HepG2 (cell line): ENCODE data around the gene RBBP8NL. TPM values are rescaled to one million over a fixed set of nuclear protein-coding genes. Genes with fewer than 3 reads are reported as not detected.

Source experiments
- BCL6 ChIP-seq: IDR thresholded peaks from 2 replicates; pipeline ENCODE4 v1.6.1; 2016; ENCODE audit warnings: missing genetic modification reagents, missing compliant biosample characterization
- GTF3A ChIP-seq: sonication (generic); formaldehyde crosslinking; conservative IDR thresholded peaks from 2 replicates; pipeline ENCODE4 v1.4.0; 2020; ENCODE audit warnings: mild to moderate bottlenecking, missing genetic modification reagents
- PCBP1 ChIP-seq: fragments of 200-400 bp; formaldehyde crosslinking; IDR thresholded peaks from 2 replicates; pipeline ENCODE4 v1.6.1; 2017; ENCODE audit warnings: mild to moderate bottlenecking, low read depth, low read length, borderline replicate concordance
- RXRB ChIP-seq: IDR thresholded peaks from 2 replicates; pipeline ENCODE4 v1.6.1; 2016; ENCODE audit warnings: borderline replicate concordance, missing genetic modification reagents, missing compliant biosample characterization
- ZBTB20 ChIP-seq: sonication (generic); formaldehyde crosslinking; IDR thresholded peaks from 2 replicates; pipeline ENCODE4 v1.8.1; 2023; ENCODE audit warnings: missing genetic modification reagents, low read depth, mild to moderate bottlenecking, borderline replicate concordance
- ZBTB7B ChIP-seq: sonication (generic); formaldehyde crosslinking; IDR thresholded peaks from 2 replicates; pipeline ENCODE4 v1.4.0; 2020; ENCODE audit warnings: missing genetic modification reagents
- ZFAT ChIP-seq: sonication (generic); formaldehyde crosslinking; conservative IDR thresholded peaks from 2 replicates; pipeline ENCODE4 v1.8.1; 2023; ENCODE audit warnings: missing genetic modification reagents, inconsistent platforms
- ZMAT3 ChIP-seq: sonication (generic); formaldehyde crosslinking; conservative IDR thresholded peaks from 2 replicates; pipeline ENCODE4 v1.7.0; 2021; ENCODE audit warnings: missing genetic modification reagents
- ZMYM2 ChIP-seq: sonication (generic); formaldehyde crosslinking; IDR thresholded peaks from 2 replicates; pipeline ENCODE4 v1.8.0; 2022; ENCODE audit warnings: mild to moderate bottlenecking, missing genetic modification reagents
- ZNF30 ChIP-seq: sonication (generic); formaldehyde crosslinking; IDR thresholded peaks from 2 replicates; pipeline ENCODE4 v1.5.0; 2020; ENCODE audit warnings: mild to moderate bottlenecking, missing genetic modification reagents
- ZNF343 ChIP-seq: sonication (generic); formaldehyde crosslinking; IDR thresholded peaks from 2 replicates; pipeline ENCODE4 v1.4.0; 2020; ENCODE audit warnings: mild to moderate bottlenecking, missing genetic modification reagents
- ZNF44 ChIP-seq: sonication (generic); formaldehyde crosslinking; IDR thresholded peaks from 2 replicates; pipeline ENCODE4 v1.5.1; 2020; ENCODE audit warnings: mild to moderate bottlenecking, missing genetic modification reagents
- ZNF501 ChIP-seq: sonication (generic); formaldehyde crosslinking; IDR thresholded peaks from 2 replicates; pipeline ENCODE4 v1.5.1; 2020; ENCODE audit warnings: mild to moderate bottlenecking, moderate library complexity, missing genetic modification reagents
- ZNF615 ChIP-seq: sonication (generic); formaldehyde crosslinking; IDR thresholded peaks from 2 replicates; pipeline ENCODE4 v1.5.0; 2020; ENCODE audit warnings: mild to moderate bottlenecking, missing genetic modification reagents, borderline replicate concordance
- ZNF782 ChIP-seq: sonication (generic); formaldehyde crosslinking; IDR thresholded peaks from 2 replicates; pipeline ENCODE4 v1.4.0; 2020; ENCODE audit warnings: missing genetic modification reagents, mild to moderate bottlenecking, borderline replicate concordance
- ZNF841 ChIP-seq: sonication (generic); formaldehyde crosslinking; IDR thresholded peaks from 2 replicates; pipeline ENCODE4 v1.8.1; 2023; ENCODE audit warnings: missing genetic modification reagents, borderline replicate concordance
- polyA plus RNA-seq, 8 experiments: library from polyadenylated mRNA; depleted of rRNA in 3 of 8; stranded (reverse) in 7 of 8; unstranded in 1 of 8; fragments of >200 nt; fragmentation: Illumina TruSeq in 4 of 8; extraction: Trizol in 4 of 8; gene quantifications; 2 replicates each; pipeline versions ENCODE4 v1.2.1 to v1.2.3, GENCODE V29; 2011 to 2016; ENCODE audit warnings: low read depth in 4 of 8, missing spikeins in 1 of 8, mixed read lengths in 1 of 8; ENCODE audit not compliant: insufficient read depth in 1 of 8
- total RNA-seq, 5 experiments: library from RNA; depleted of rRNA; stranded (reverse); fragments of >200 nt; fragmentation: Illumina TruSeq; extraction: Trizol; gene quantifications; 2 replicates each; pipeline ENCODE4 v1.2.3, GENCODE V29; 2016; ENCODE audit warnings: low read depth in 1 of 5
- TF ChIP-seq, protein P1 (sequence below): sonication (generic); formaldehyde crosslinking; IDR thresholded peaks from 2 replicates; pipeline ENCODE4 v1.5.0; 2020; ENCODE audit warnings: mild to moderate bottlenecking, missing genetic modification reagents
- TF ChIP-seq, protein P2 (sequence below): sonication (generic); formaldehyde crosslinking; IDR thresholded peaks from 2 replicates; pipeline ENCODE4 v1.9.0; 2021; ENCODE audit warnings: missing genetic modification reagents, borderline replicate concordance
- TF ChIP-seq, protein P3 (sequence below): sonication (generic); formaldehyde crosslinking; IDR thresholded peaks from 2 replicates; pipeline ENCODE4 v1.8.1; 2023; ENCODE audit warnings: mild to moderate bottlenecking, moderate library complexity, missing genetic modification reagents
- TF ChIP-seq, protein P4 (sequence below): sonication (generic); formaldehyde crosslinking; IDR thresholded peaks from 2 replicates; pipeline ENCODE4 v1.4.0; 2020; ENCODE audit warnings: missing genetic modification reagents, mild to moderate bottlenecking, borderline replicate concordance

Gene RBBP8NL
- total and polyA plus RNA-seq, 2 of the 13 experiments (the other 11 are each of a cell fraction or from before 2014, with no cell fraction given), result 0.69 to 0.86 TPM

DNA sequence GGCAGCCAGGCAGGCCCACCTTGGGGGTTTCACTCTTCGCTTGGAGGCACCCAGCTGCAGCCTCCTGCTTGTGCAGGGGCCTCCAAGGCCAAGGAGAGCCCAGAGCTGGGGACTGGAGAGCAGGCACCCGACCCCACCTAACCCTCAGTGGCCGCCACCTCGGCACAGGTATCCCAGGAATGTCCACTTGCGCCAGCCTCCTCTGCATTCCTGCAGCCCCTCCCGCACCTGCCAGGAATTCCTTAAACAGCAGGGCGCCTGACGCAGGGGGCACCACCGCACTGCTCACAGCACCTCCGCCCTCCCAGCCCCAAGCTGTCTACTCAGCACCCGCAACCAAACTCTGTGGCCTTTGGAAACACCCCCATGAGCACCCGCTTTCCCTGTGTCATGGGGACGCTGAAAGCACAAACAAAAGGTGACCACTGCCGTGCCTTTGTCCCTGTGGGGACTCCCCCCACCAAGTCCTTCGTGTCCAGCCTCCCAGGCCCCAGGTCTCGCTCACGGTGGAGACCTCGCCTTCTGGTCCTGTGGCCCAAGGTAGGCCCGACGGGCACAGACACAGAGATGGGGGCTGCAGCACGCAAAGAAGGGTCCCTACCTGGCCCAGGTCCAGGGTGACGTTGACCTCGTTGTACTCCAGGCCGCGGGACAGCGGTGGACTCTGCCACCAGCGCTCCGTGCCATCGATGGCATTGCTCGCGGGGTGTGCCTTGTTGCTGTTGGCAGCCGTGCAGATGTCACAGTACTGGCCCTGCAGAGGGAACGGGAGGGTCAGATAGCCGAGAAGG is 65.3 kb downstream of the RBBP8NL start (continued):
- TF ChIP-seq ZNF841 (CRISPR knock-in tag) (no peak), ZBTB20 (no peak), BCL6 (CRISPR knock-in tag) (no peak), ZMYM2 (CRISPR knock-in tag) (no peak), GTF3A (no peak), ZNF501 (CRISPR knock-in tag) (no peak), ZNF30 (CRISPR knock-in tag) (no peak), ZNF782 (CRISPR knock-in tag) (no peak), ZFAT (CRISPR knock-in tag) (no peak), ZBTB7B (CRISPR knock-in tag) (no peak), ZNF343 (CRISPR knock-in tag) (no peak), ZNF44 (CRISPR knock-in tag) (no peak), PCBP1 (0 out of 2 replicates have a peak, but pooled peaks have one; percentile 36), RXRB (CRISPR knock-in tag) (no peak), ZMAT3 (CRISPR knock-in tag) (no peak), ZNF615 (CRISPR knock-in tag) (no peak)
- TF ChIP-seq, protein P1, sequence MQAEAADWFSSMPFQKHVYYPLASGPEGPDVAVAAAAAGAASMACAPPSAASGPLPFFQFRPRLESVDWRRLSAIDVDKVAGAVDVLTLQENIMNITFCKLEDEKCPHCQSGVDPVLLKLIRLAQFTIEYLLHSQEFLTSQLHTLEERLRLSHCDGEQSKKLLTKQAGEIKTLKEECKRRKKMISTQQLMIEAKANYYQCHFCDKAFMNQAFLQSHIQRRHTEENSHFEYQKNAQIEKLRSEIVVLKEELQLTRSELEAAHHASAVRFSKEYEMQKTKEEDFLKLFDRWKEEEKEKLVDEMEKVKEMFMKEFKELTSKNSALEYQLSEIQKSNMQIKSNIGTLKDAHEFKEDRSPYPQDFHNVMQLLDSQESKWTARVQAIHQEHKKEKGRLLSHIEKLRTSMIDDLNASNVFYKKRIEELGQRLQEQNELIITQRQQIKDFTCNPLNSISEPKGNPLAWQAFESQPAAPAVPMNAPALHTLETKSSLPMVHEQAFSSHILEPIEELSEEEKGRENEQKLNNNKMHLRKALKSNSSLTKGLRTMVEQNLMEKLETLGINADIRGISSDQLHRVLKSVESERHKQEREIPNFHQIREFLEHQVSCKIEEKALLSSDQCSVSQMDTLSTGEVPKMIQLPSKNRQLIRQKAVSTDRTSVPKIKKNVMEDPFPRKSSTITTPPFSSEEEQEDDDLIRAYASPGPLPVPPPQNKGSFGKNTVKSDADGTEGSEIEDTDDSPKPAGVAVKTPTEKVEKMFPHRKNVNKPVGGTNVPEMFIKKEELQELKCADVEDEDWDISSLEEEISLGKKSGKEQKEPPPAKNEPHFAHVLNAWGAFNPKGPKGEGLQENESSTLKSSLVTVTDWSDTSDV, result no peak
- TF ChIP-seq, protein P2, sequence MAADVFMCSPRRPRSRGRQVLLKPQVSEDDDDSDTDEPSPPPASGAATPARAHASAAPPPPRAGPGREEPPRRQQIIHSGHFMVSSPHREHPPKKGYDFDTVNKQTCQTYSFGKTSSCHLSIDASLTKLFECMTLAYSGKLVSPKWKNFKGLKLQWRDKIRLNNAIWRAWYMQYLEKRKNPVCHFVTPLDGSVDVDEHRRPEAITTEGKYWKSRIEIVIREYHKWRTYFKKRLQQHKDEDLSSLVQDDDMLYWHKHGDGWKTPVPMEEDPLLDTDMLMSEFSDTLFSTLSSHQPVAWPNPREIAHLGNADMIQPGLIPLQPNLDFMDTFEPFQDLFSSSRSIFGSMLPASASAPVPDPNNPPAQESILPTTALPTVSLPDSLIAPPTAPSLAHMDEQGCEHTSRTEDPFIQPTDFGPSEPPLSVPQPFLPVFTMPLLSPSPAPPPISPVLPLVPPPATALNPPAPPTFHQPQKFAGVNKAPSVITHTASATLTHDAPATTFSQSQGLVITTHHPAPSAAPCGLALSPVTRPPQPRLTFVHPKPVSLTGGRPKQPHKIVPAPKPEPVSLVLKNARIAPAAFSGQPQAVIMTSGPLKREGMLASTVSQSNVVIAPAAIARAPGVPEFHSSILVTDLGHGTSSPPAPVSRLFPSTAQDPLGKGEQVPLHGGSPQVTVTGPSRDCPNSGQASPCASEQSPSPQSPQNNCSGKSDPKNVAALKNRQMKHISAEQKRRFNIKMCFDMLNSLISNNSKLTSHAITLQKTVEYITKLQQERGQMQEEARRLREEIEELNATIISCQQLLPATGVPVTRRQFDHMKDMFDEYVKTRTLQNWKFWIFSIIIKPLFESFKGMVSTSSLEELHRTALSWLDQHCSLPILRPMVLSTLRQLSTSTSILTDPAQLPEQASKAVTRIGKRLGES (CRISPR knock-in tag), result no peak
- TF ChIP-seq, protein P3, sequence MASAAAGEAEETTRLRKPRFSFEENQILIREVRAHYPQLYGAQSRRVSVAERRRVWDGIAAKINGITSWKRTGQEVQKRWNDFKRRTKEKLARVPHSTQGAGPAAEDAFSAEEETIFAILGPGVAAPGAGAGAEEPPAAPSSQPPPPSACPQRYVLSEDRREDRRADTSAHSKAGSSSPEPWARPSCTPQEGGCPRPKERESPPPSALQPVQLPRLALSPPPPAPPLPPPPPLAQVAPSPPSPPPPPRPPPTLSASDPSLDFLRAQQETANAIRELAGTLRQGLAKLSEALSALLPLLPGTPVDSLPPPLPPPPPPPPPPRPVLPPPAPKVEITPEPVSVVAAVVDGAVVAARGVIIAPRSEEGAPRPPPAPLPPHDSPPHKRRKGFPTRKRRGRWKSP (CRISPR knock-in tag), result no peak
- TF ChIP-seq, protein P4, sequence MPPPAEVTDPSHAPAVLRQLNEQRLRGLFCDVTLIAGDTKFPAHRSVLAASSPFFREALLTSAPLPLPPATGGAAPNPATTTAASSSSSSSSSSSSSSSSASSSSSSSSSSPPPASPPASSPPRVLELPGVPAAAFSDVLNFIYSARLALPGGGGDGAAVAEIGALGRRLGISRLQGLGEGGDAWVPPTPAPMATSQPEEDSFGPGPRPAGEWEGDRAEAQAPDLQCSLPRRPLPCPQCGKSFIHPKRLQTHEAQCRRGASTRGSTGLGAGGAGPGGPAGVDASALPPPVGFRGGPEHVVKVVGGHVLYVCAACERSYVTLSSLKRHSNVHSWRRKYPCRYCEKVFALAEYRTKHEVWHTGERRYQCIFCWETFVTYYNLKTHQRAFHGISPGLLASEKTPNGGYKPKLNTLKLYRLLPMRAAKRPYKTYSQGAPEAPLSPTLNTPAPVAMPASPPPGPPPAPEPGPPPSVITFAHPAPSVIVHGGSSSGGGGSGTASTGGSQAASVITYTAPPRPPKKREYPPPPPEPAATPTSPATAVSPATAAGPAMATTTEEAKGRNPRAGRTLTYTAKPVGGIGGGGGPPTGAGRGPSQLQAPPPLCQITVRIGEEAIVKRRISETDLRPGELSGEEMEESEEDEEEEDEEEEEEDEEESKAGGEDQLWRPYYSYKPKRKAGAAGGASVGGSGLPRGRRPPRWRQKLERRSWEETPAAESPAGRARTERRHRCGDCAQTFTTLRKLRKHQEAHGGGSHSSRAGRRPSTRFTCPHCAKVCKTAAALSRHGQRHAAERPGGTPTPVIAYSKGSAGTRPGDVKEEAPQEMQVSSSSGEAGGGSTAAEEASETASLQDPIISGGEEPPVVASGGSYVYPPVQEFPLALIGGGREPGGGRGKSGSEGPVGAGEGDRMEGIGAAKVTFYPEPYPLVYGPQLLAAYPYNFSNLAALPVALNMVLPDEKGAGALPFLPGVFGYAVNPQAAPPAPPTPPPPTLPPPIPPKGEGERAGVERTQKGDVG, result peak; percentile 91; the same call in 1 of the 2 replicates
